Calu3 (cell line): ENCODE results near the gene UNK. TPM values are rescaled to one million over a fixed set of nuclear protein-coding genes. Genes with fewer than 3 reads are reported as not detected.
"Not testable (repeated sequence)": the region's sequence is repeated elsewhere in the genome, so short reads cannot be mapped to it uniquely, and the experiment has no call there.

ENCODE experiments used
- BruUV-seq: library from RNA; stranded (reverse); fragments of 400-500 nt; replicated peaks from 2 replicates; lab custom pipeline; 2021; lab: Mats Ljungman, UMichigan
- CTCF ChIA-PET: fragments of 300-600 bp; sonication (Branson Sonifier 250); formaldehyde crosslinking; loops from one replicate; lab custom pipeline; 2022; ENCODE audit warnings: antibody characterized with exemption; lab: Charles Lee
- DNase-seq: peaks from one replicate; pipeline ENCODE4 v3.0.0; 2022
- H3K27ac Mint-ChIP-seq: one replicate; pipeline ENCODE4 v1.8.0; 2022; ENCODE audit warnings: mixed read lengths; ENCODE audit not compliant: unreplicated experiment
- H3K27me3 Mint-ChIP-seq: one replicate; pipeline ENCODE4 v1.8.0; 2022; ENCODE audit warnings: mixed read lengths; ENCODE audit not compliant: unreplicated experiment
- H3K36me3 Mint-ChIP-seq: one replicate; pipeline ENCODE4 v1.8.0; 2022; ENCODE audit warnings: mild to moderate bottlenecking, moderate library complexity, mixed read lengths; ENCODE audit not compliant: insufficient read depth, unreplicated experiment
- H3K4me1 Mint-ChIP-seq: one replicate; pipeline ENCODE4 v1.8.0; 2022; ENCODE audit warnings: mild to moderate bottlenecking, low read depth, mixed read lengths; ENCODE audit not compliant: unreplicated experiment
- H3K4me3 Mint-ChIP-seq: one replicate; pipeline ENCODE4 v1.8.0; 2022; ENCODE audit warnings: mild to moderate bottlenecking, low read depth, moderate library complexity, mixed read lengths; ENCODE audit not compliant: unreplicated experiment
- H3K9me3 Mint-ChIP-seq: one replicate; pipeline ENCODE4 v1.8.0; 2022; ENCODE audit warnings: low read depth, mixed read lengths; ENCODE audit not compliant: unreplicated experiment
- intact Hi-C: fragments of 100-400 bp; cut with micrococcal nuclease; formaldehyde crosslinking; loops from one replicate; pipeline ENCODE4 v1.10.0; 2022; ENCODE audit not compliant: unreplicated experiment
- total RNA-seq: library from RNA; stranded (reverse); gene quantifications from 2 replicates; pipeline ENCODE4 v1.2.3, GENCODE V29; 2022
- TF ChIP-seq, protein P1 (sequence below): fragments of 200-600 bp; IDR thresholded peaks from one replicate; pipeline ENCODE4 v1.8.0; 2022; ENCODE audit warnings: antibody characterized with exemption; ENCODE audit not compliant: unreplicated experiment

The UNK gene
- total RNA-seq, 1 experiment from 2014 or later, result 26.0 TPM

- Mint-ChIP-seq H3K27me3 (no peaks in the 10 kb centered on the region), H3K27ac (no peak overlapping the region), H3K9me3 (no peaks in the 10 kb centered on the region), H3K36me3 (peaks cover 68% of the 10 kb centered on the region), H3K4me3 (no peak overlapping the region), H3K4me1 (peaks cover 8% of the 10 kb centered on the region)
- intact Hi-C loops, result no loop called here
- TF ChIP-seq, protein P1, sequence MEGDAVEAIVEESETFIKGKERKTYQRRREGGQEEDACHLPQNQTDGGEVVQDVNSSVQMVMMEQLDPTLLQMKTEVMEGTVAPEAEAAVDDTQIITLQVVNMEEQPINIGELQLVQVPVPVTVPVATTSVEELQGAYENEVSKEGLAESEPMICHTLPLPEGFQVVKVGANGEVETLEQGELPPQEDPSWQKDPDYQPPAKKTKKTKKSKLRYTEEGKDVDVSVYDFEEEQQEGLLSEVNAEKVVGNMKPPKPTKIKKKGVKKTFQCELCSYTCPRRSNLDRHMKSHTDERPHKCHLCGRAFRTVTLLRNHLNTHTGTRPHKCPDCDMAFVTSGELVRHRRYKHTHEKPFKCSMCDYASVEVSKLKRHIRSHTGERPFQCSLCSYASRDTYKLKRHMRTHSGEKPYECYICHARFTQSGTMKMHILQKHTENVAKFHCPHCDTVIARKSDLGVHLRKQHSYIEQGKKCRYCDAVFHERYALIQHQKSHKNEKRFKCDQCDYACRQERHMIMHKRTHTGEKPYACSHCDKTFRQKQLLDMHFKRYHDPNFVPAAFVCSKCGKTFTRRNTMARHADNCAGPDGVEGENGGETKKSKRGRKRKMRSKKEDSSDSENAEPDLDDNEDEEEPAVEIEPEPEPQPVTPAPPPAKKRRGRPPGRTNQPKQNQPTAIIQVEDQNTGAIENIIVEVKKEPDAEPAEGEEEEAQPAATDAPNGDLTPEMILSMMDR, result no peak
- no peak for DNase-seq
- BruUV-seq, result no TSS peak
- CTCF ChIA-PET, result no interaction called here
Measured at GRCh38 chr17:75850928-75851692, 66.5 kb downstream of the UNK start.

DNA sequence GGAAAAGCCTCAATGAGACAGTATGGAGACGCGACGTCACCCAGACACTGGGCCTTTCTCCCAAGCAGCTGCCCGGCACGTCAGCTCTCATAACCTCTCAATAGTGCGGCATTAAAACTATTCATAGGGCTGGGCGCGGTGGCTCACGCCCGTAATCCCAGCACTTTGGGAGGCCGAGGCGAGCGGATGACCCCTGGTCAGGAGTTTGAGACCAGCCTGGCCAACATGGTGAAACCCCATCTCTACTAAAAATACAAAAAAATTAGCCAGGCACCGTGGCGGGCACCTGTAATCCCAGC is 67.0 kb downstream of the UNK start:
- not testable (repeated sequence) for H3K4me3 Mint-ChIP-seq

DNA sequence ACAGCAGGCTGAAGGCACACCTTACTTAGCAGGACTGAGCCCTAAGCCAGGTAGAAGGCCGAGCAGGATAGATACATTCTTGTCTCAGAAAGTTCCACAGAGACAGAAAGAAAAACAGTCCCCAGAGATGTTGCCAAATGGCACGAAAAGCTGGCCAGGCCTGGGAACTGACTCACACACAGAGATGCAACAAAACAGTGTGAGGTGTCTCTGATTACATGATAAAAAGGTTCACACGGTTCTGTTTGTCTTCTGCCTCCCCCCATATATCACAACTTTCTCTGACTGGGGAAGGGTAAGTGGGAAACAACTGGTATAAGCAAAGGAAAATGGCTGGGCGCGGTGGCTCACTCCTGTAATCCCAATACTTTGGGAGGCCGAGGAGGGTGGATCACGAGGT is 68.8 kb downstream of the UNK start:
- intact Hi-C loops, result no loop called here
- H3K4me3 Mint-ChIP-seq, result no peak overlapping the region
- peaks cover 8% of the 10 kb centered on the region for H3K4me1 Mint-ChIP-seq
- no TSS peak for BruUV-seq
- H3K9me3 Mint-ChIP-seq, result no peaks in the 10 kb centered on the region
- TF ChIP-seq, protein P1, result no peak
- no peak for DNase-seq
- no peak overlapping the region for H3K27ac Mint-ChIP-seq
- CTCF ChIA-PET, result interaction anchor here (0.6 to 3.2 kb wide), 4 partner anchors 8 to 158 kb away, joined by 3 to 46 read pairs (median 13); partner anchors contain the start of gene UNC13D
- H3K27me3 Mint-ChIP-seq, result no peaks in the 10 kb centered on the region
- H3K36me3 Mint-ChIP-seq, result peaks cover 48% of the 10 kb centered on the region

More for the DNA sequence above, 67.0 kb downstream of the UNK start:
- H3K27ac Mint-ChIP-seq, intact Hi-C loops, CTCF ChIA-PET, H3K4me1 Mint-ChIP-seq, H3K27me3 Mint-ChIP-seq, H3K9me3 Mint-ChIP-seq, DNase-seq, BruUV-seq: not testable (repeated sequence)
- H3K36me3 Mint-ChIP-seq, result peaks cover 63% of the 10 kb centered on the region

GRCh38 chr17:75854101-75854748 is 69.6 kb downstream of the UNK start:
- Mint-ChIP-seq H3K36me3 (peaks cover 42% of the 10 kb centered on the region), H3K9me3 (no peaks in the 10 kb centered on the region), H3K27ac (no peak overlapping the region), H3K4me3 (no peak overlapping the region), H3K4me1 (peaks cover 8% of the 10 kb centered on the region), H3K27me3 (no peaks in the 10 kb centered on the region)
- TF ChIP-seq, protein P1, result no peak
- BruUV-seq, result TSS peak; percentile 65
- CTCF ChIA-PET, result interaction anchor here (0.6 to 3.2 kb wide), 4 partner anchors 9 to 42 kb away, joined by 3 to 46 read pairs (median 13); partner anchors contain the start of gene UNC13D
- DNase-seq, result no peak
- intact Hi-C loops, result no loop called here
